Measurements from ENCODE around the gene SHB.

GRCh38 chr9:38057416-38058195, 11.4 kb downstream of the SHB start:
- TF ChIP-seq CTCF (IDR thresholded peaks at IDR 0.05) (no peak), POLR2A (IDR thresholded peaks at IDR 0.05) (no peak)

Measured in lower leg skin (tissue), 3 donors.